WTC11 (cell line): ENCODE results near the gene MTURN. TPM values are rescaled to one million over a fixed set of nuclear protein-coding genes. Genes with fewer than 3 reads are reported as not detected.
A peak's percentile ranks its signal among the peaks of the same experiment; 100 is the strongest.

ENCODE experiments used
- ATAC-seq: fragments of 200-7000 bp; cut with Tn5 transposase; 2 replicates; pipeline ENCODE4 v1.10.0; 2021; ENCODE audit warnings: mild to moderate bottlenecking, moderate library complexity
- CTCF ChIA-PET: fragments of 300-600 bp; sonication (Branson Sonifier 250); formaldehyde crosslinking; loops from one replicate; lab custom pipeline; 2021; ENCODE audit warnings: antibody characterized with exemption; lab: Charles Lee
- POLR2A ChIA-PET: fragments of 350-600 bp; sonication (Branson Sonifier 250); formaldehyde crosslinking; loops from one replicate; lab custom pipeline; 2021; ENCODE audit warnings: antibody characterized with exemption; lab: Charles Lee
- DNase-seq: peaks from one replicate; pipeline ENCODE4 v3.0.0; 2021; ENCODE audit warnings: low spot score
- H3K27ac Mint-ChIP-seq: 2 replicates; pipeline ENCODE4 v1.8.0; 2021; ENCODE audit warnings: mixed read lengths
- H3K27me3 Mint-ChIP-seq: 2 replicates; pipeline ENCODE4 v1.8.0; 2021; ENCODE audit warnings: low read depth, mild to moderate bottlenecking, moderate library complexity, mixed read lengths
- H3K36me3 Mint-ChIP-seq: 2 replicates; pipeline ENCODE4 v1.8.0; 2021; ENCODE audit warnings: mixed read lengths
- H3K4me1 Mint-ChIP-seq: 2 replicates; pipeline ENCODE4 v1.8.0; 2022; ENCODE audit warnings: mixed read lengths
- H3K4me3 Mint-ChIP-seq: 2 replicates; pipeline ENCODE4 v1.8.0; 2021; ENCODE audit warnings: mild to moderate bottlenecking, moderate library complexity, mixed read lengths
- H3K9me3 Mint-ChIP-seq: 2 replicates; pipeline ENCODE4 v1.8.0; 2021; ENCODE audit warnings: mixed read lengths
- AFF4 ChIP-seq: sonication (generic); formaldehyde crosslinking; IDR thresholded peaks from 2 replicates; pipeline ENCODE4 v1.8.1; 2023; ENCODE audit warnings: mild to moderate bottlenecking, missing genetic modification reagents, borderline replicate concordance
- ATF2 ChIP-seq: sonication (generic); formaldehyde crosslinking; IDR thresholded peaks from 2 replicates; pipeline ENCODE4 v1.8.1; 2022; ENCODE audit warnings: low read depth, missing genetic modification reagents, borderline replicate concordance
- ERG ChIP-seq: fragments of 250-450 bp; sonication (Bioruptor Pico); IDR thresholded peaks from 2 replicates; pipeline ENCODE4 v1.8.0; 2021; ENCODE audit warnings: mild to moderate bottlenecking
- FOXK1 ChIP-seq: sonication (generic); formaldehyde crosslinking; IDR thresholded peaks from 2 replicates; pipeline ENCODE4 v1.8.0; 2022; ENCODE audit warnings: mild to moderate bottlenecking, moderate library complexity, missing genetic modification reagents
- FOXP4 ChIP-seq: sonication (generic); formaldehyde crosslinking; IDR thresholded peaks from 2 replicates; pipeline ENCODE4 v1.8.0; 2022; ENCODE audit warnings: mild to moderate bottlenecking, missing genetic modification reagents
- GTF2I ChIP-seq: fragments of 250-450 bp; sonication (Bioruptor Pico); conservative IDR thresholded peaks from 2 replicates; pipeline ENCODE4 v1.4.0; 2021; ENCODE audit warnings: mild to moderate bottlenecking
- MXD4 ChIP-seq: fragments of 250-450 bp; sonication (Bioruptor Pico); IDR thresholded peaks from 2 replicates; pipeline ENCODE4 v1.8.0; 2021; ENCODE audit warnings: mild to moderate bottlenecking, moderate library complexity, borderline replicate concordance
- MYBL2 ChIP-seq: sonication (generic); formaldehyde crosslinking; IDR thresholded peaks from 2 replicates; pipeline ENCODE4 v1.8.1; 2023; ENCODE audit warnings: mild to moderate bottlenecking, moderate library complexity, missing genetic modification reagents
- NFATC4 ChIP-seq: fragments of 250-450 bp; sonication (Bioruptor Pico); IDR thresholded peaks from 2 replicates; pipeline ENCODE4 v1.9.0; 2021; ENCODE audit warnings: mild to moderate bottlenecking
- SMAD3 ChIP-seq: sonication (generic); formaldehyde crosslinking; IDR thresholded peaks from 2 replicates; pipeline ENCODE4 v1.8.0; 2022; ENCODE audit warnings: missing genetic modification reagents, mild to moderate bottlenecking, borderline replicate concordance
- TEAD4 ChIP-seq: sonication (generic); formaldehyde crosslinking; IDR thresholded peaks from 2 replicates; pipeline ENCODE4 v1.8.0; 2022; ENCODE audit warnings: mild to moderate bottlenecking, missing genetic modification reagents
- ZNF425 ChIP-seq: fragments of 250-450 bp; sonication (Bioruptor Pico); conservative IDR thresholded peaks from 2 replicates; pipeline ENCODE4 v1.9.0; 2021; ENCODE audit warnings: mild to moderate bottlenecking
- total RNA-seq: library from RNA; stranded (reverse); gene quantifications from 3 replicates; pipeline ENCODE4 v1.2.3, GENCODE V29; 2021

MTURN gene
- total RNA-seq, 1 experiment from 2014 or later = 5.0 TPM

- DNase-seq (no peak), ATAC-seq (no peak)
- no peak overlapping the region for H3K27ac Mint-ChIP-seq
- ChIA-PET CTCF (interaction anchor here (1.2 kb wide), 1 partner anchor 27 kb away, joined by 3 read pairs; no protein-coding TSS in a partner anchor), POLR2A (no interaction called here)
- no peaks in the 10 kb centered on the region for H3K36me3 Mint-ChIP-seq
- H3K27me3 Mint-ChIP-seq = peaks cover 47% of the 10 kb centered on the region
- H3K9me3 Mint-ChIP-seq = no peaks in the 10 kb centered on the region
- peak overlapping the region; percentile 84 for H3K4me3 Mint-ChIP-seq
- peaks cover 5% of the 10 kb centered on the region for H3K4me1 Mint-ChIP-seq
- TF ChIP-seq GTF2I (CRISPR knock-in tag) (peak; percentile 64; the same call in 1 of the 2 replicates), TEAD4 (CRISPR knock-in tag) (no peak)
Observed at GRCh38 chr7:30136743-30137485, 2.1 kb downstream of the MTURN start.

GRCh38 chr7:30139836-30140384 is 5.1 kb downstream of the MTURN start:
- DNase-seq = no peak
- no peak overlapping the region for H3K4me3 Mint-ChIP-seq
- ChIA-PET POLR2A (no interaction called here), CTCF (no interaction called here)
- H3K27ac Mint-ChIP-seq = no peak overlapping the region
- TF ChIP-seq ERG (CRISPR knock-in tag) = no peak
- no peak for TF ChIP-seq ATF2 (CRISPR knock-in tag)
- no peak for TF ChIP-seq NFATC4
- no peak for TF ChIP-seq MXD4
- no peak for TF ChIP-seq SMAD3 (CRISPR knock-in tag)
- TF ChIP-seq FOXP4 (CRISPR knock-in tag) = no peak
- no peaks in the 10 kb centered on the region for H3K36me3 Mint-ChIP-seq
- H3K9me3 Mint-ChIP-seq = no peaks in the 10 kb centered on the region
- H3K4me1 Mint-ChIP-seq = 0 out of 2 replicates have a peak, but pooled peaks cover 3% of the 10 kb centered on the region
- no peak for ATAC-seq
- H3K27me3 Mint-ChIP-seq = peaks cover 30% of the 10 kb centered on the region

GRCh38 chr7:30140456-30140855 is 5.7 kb downstream of the MTURN start:
- Mint-ChIP-seq H3K36me3 (no peaks in the 10 kb centered on the region), H3K4me1 (0 out of 2 replicates have a peak, but pooled peaks cover 3% of the 10 kb centered on the region), H3K4me3 (no peak overlapping the region), H3K27ac (no peak overlapping the region), H3K9me3 (no peaks in the 10 kb centered on the region), H3K27me3 (peaks cover 30% of the 10 kb centered on the region)
- POLR2A ChIA-PET = no interaction called here
- no peak for DNase-seq
- no peak for ATAC-seq
- CTCF ChIA-PET = no interaction called here
- TF ChIP-seq AFF4 (CRISPR knock-in tag) = no peak
- no peak for TF ChIP-seq FOXK1
- TF ChIP-seq ZNF425 (CRISPR knock-in tag) = no peak
- no peak for TF ChIP-seq ATF2 (CRISPR knock-in tag)
- no peak for TF ChIP-seq MYBL2 (CRISPR knock-in tag)
